ENCODE data around the gene EIF1AD. TPM values are rescaled to one million over a fixed set of nuclear protein-coding genes. Genes with fewer than 3 reads are reported as not detected.

The EIF1AD gene
- total and polyA plus RNA-seq, 9 of the 15 experiments (the other 6 are each of a cell fraction or from before 2014, with no cell fraction given): 50.1 to 98.8 (median 58.7) TPM

DNA sequence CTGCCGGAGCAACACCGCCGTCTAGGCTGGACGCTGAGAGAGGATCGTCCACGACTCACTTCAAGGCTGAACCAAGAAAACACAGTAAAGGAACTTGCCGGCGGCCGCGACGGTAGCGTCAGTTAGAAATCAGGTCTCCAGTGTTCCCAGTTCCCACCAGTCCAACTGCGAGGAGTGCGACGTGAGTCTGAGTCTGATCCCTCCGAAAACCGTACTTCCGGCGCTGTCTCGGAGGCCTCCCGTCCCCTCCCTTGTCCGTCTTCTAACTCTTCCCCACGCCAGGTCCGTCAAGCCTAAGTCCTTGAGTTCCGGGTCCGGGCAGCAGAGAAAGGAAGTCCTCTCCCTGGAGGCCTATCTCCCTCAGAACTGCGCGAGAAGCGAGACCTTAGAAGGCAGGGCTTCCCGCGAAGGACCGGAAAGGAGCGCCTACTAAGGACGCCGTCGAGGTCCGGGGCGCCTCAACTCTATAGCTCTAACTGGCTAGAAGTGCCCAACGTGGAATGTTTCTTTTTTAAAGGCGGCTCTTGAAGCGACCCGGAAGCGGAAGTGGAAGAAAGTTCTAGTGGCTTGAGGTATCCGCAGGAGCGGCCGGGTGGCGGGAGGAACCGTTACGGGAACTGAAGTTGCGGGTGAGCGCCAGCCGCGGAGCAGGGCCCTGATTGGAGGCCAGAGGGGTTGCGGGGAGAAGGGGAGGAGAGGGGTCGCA is at the start of gene EIF1AD, which contains the start of gene BANF1 (continued):
- TF ChIP-seq, protein P1, sequence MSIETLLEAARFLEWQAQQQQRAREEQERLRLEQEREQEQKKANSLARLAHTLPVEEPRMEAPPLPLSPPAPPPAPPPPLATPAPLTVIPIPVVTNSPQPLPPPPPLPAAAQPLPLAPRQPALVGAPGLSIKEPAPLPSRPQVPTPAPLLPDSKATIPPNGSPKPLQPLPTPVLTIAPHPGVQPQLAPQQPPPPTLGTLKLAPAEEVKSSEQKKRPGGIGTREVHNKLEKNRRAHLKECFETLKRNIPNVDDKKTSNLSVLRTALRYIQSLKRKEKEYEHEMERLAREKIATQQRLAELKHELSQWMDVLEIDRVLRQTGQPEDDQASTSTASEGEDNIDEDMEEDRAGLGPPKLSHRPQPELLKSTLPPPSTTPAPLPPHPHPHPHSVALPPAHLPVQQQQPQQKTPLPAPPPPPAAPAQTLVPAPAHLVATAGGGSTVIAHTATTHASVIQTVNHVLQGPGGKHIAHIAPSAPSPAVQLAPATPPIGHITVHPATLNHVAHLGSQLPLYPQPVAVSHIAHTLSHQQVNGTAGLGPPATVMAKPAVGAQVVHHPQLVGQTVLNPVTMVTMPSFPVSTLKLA (conservative IDR thresholded peaks at IDR 0.05): peak; percentile 94 to 97
- TF ChIP-seq ETV1 (tag; conservative IDR thresholded peaks at IDR 0.05; ENCODE audit: low read depth) (peak; percentile 95), SP1 (CRISPR knock-in tag; IDR thresholded peaks at IDR 0.05) (peak; percentile 95), IRF2 (CRISPR knock-in tag; IDR thresholded peaks at IDR 0.05) (no peak), PHF21A (IDR thresholded peaks at IDR 0.05; ENCODE audit: borderline replicate concordance, low read depth) (no peak; the same call in 1 of the 2 replicates), ZNF696 (CRISPR knock-in tag; conservative IDR thresholded peaks at IDR 0.05) (no peak), CBX5 (IDR thresholded peaks at IDR 0.05; ENCODE audit: borderline replicate concordance, low read depth) (0 out of 2 replicates have a peak, but pooled peaks have one; percentile 13), FUS (optimal IDR thresholded peaks at IDR 0.05; ENCODE audit: low read depth, low read length) (no peak), TBP (optimal IDR thresholded peaks at IDR 0.05; ENCODE audit: low read depth, low read length) (peak; percentile 95), SIX5 (IDR thresholded peaks at IDR 0.05; ENCODE audit: borderline replicate concordance in 1 of 2, insufficient read depth in 1 of 2, low read depth in 1 of 2, low read length in 2 of 2) (peak; percentile 70 to 71; a peak in 3 of 4 replicates)
- TF ChIP-seq, protein P2, sequence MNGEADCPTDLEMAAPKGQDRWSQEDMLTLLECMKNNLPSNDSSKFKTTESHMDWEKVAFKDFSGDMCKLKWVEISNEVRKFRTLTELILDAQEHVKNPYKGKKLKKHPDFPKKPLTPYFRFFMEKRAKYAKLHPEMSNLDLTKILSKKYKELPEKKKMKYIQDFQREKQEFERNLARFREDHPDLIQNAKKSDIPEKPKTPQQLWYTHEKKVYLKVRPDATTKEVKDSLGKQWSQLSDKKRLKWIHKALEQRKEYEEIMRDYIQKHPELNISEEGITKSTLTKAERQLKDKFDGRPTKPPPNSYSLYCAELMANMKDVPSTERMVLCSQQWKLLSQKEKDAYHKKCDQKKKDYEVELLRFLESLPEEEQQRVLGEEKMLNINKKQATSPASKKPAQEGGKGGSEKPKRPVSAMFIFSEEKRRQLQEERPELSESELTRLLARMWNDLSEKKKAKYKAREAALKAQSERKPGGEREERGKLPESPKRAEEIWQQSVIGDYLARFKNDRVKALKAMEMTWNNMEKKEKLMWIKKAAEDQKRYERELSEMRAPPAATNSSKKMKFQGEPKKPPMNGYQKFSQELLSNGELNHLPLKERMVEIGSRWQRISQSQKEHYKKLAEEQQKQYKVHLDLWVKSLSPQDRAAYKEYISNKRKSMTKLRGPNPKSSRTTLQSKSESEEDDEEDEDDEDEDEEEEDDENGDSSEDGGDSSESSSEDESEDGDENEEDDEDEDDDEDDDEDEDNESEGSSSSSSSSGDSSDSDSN (IDR thresholded peaks at IDR 0.05; ENCODE audit: borderline replicate concordance in 1 of 2, low read depth in 2 of 2, low read length in 2 of 2): peak; percentile 83 to 95; a peak in 2 of 4 replicates
- TF ChIP-seq, protein P3, sequence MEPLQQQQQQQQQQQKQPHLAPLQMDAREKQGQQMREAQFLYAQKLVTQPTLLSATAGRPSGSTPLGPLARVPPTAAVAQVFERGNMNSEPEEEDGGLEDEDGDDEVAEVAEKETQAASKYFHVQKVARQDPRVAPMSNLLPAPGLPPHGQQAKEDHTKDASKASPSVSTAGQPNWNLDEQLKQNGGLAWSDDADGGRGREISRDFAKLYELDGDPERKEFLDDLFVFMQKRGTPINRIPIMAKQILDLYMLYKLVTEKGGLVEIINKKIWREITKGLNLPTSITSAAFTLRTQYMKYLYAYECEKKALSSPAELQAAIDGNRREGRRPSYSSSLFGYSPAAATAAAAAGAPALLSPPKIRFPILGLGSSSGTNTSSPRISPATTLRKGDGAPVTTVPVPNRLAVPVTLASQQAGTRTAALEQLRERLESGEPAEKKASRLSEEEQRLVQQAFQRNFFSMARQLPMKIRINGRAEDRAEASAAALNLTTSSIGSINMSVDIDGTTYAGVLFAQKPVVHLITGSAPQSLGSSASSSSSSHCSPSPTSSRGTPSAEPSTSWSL (CRISPR knock-in tag; IDR thresholded peaks at IDR 0.05; ENCODE audit: borderline replicate concordance): no peak
- TF ChIP-seq, protein P4, sequence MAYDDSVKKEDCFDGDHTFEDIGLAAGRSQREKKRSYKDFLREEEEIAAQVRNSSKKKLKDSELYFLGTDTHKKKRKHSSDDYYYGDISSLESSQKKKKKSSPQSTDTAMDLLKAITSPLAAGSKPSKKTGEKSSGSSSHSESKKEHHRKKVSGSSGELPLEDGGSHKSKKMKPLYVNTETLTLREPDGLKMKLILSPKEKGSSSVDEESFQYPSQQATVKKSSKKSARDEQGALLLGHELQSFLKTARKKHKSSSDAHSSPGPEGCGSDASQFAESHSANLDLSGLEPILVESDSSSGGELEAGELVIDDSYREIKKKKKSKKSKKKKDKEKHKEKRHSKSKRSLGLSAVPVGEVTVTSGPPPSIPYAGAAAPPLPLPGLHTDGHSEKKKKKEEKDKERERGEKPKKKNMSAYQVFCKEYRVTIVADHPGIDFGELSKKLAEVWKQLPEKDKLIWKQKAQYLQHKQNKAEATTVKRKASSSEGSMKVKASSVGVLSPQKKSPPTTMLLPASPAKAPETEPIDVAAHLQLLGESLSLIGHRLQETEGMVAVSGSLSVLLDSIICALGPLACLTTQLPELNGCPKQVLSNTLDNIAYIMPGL (CRISPR knock-in tag; IDR thresholded peaks at IDR 0.05): peak; percentile 57
- TF ChIP-seq, protein P5, sequence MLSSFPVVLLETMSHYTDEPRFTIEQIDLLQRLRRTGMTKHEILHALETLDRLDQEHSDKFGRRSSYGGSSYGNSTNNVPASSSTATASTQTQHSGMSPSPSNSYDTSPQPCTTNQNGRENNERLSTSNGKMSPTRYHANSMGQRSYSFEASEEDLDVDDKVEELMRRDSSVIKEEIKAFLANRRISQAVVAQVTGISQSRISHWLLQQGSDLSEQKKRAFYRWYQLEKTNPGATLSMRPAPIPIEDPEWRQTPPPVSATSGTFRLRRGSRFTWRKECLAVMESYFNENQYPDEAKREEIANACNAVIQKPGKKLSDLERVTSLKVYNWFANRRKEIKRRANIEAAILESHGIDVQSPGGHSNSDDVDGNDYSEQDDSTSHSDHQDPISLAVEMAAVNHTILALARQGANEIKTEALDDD (IDR thresholded peaks at IDR 0.05): no peak
- TF ChIP-seq, protein P6, sequence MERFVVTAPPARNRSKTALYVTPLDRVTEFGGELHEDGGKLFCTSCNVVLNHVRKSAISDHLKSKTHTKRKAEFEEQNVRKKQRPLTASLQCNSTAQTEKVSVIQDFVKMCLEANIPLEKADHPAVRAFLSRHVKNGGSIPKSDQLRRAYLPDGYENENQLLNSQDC (CRISPR knock-in tag; IDR thresholded peaks at IDR 0.05): no peak; the same call in 1 of the 2 replicates
- TF ChIP-seq, protein P7, sequence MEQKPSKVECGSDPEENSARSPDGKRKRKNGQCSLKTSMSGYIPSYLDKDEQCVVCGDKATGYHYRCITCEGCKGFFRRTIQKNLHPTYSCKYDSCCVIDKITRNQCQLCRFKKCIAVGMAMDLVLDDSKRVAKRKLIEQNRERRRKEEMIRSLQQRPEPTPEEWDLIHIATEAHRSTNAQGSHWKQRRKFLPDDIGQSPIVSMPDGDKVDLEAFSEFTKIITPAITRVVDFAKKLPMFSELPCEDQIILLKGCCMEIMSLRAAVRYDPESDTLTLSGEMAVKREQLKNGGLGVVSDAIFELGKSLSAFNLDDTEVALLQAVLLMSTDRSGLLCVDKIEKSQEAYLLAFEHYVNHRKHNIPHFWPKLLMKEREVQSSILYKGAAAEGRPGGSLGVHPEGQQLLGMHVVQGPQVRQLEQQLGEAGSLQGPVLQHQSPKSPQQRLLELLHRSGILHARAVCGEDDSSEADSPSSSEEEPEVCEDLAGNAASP (IDR thresholded peaks at IDR 0.05): no peak

Measured in K562 (cell line).